ENCODE results near the gene ZNF616.

ZNF616 gene

DNA sequence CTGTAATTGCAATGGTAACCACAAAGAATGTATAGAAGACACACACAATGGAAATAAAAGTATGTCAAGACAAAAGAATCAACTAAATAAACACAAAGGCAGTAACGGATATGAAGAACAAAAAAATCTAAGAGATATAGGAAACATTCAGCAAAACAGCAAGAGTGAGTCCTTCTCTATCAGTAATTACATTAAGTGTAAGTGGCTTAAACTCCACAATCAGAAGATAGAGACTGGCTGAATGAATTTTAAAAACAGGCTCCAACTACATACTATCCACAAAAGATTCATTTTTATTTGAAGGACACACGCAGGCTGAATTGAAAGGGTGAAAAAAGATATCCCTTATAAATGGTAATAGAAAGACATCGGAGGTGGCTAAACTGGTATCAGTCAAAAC lies 19.5 kb downstream of the ZNF616 start:
- no peaks in the 10 kb centered on the region for H3K9me2 ChIP-seq (replicated peaks; ENCODE audit: control insufficient read depth, low read length)
- no peak overlapping the region for H3K4me3 ChIP-seq (ENCODE audit: low read length)
- peaks cover 91% of the 10 kb centered on the region for H3K36me3 ChIP-seq (ENCODE audit: control insufficient read depth, low read length)
- H3F3A ChIP-seq (ENCODE audit: control insufficient read depth, insufficient read depth) = no peaks in the 10 kb centered on the region
- no peak overlapping the region for H3K4me2 ChIP-seq (ENCODE audit: low read length)
- peaks cover 66% of the 10 kb centered on the region for H3K9me3 ChIP-seq (ENCODE audit: control insufficient read depth, insufficient read depth, low read length)
- no peaks in the 10 kb centered on the region for H3K79me2 ChIP-seq (ENCODE audit: control insufficient read depth, low read length)
- H3K27me3 ChIP-seq (ENCODE audit: control insufficient read depth, low read length) = no peaks in the 10 kb centered on the region
- no peak overlapping the region for H3K27ac ChIP-seq (ENCODE audit: low read depth, low read length)
- no peak for TF ChIP-seq EZH2phosphoT487 (IDR thresholded peaks at IDR 0.05; ENCODE audit: borderline replicate concordance, low read length)
- TF ChIP-seq, protein P1, sequence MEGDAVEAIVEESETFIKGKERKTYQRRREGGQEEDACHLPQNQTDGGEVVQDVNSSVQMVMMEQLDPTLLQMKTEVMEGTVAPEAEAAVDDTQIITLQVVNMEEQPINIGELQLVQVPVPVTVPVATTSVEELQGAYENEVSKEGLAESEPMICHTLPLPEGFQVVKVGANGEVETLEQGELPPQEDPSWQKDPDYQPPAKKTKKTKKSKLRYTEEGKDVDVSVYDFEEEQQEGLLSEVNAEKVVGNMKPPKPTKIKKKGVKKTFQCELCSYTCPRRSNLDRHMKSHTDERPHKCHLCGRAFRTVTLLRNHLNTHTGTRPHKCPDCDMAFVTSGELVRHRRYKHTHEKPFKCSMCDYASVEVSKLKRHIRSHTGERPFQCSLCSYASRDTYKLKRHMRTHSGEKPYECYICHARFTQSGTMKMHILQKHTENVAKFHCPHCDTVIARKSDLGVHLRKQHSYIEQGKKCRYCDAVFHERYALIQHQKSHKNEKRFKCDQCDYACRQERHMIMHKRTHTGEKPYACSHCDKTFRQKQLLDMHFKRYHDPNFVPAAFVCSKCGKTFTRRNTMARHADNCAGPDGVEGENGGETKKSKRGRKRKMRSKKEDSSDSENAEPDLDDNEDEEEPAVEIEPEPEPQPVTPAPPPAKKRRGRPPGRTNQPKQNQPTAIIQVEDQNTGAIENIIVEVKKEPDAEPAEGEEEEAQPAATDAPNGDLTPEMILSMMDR (IDR thresholded peaks at IDR 0.05; ENCODE audit: low read depth, low read length, poor library complexity, severe bottlenecking) = no peak
- H3K4me1 ChIP-seq (ENCODE audit: control insufficient read depth, low read length) = no peaks in the 10 kb centered on the region
- H4K20me1 ChIP-seq (ENCODE audit: control insufficient read depth, insufficient read depth, low read depth, low read length) = no peaks in the 10 kb centered on the region

GRCh38 chr19:52115526-52116053 lies 24.1 kb downstream of the ZNF616 start:
- no peaks in the 10 kb centered on the region for H3K27me3 ChIP-seq (ENCODE audit: control insufficient read depth, low read length)
- no peaks in the 10 kb centered on the region for H3K9me2 ChIP-seq (replicated peaks; ENCODE audit: control insufficient read depth, low read length)
- no peaks in the 10 kb centered on the region for H3K79me2 ChIP-seq (ENCODE audit: control insufficient read depth, low read length)
- H4K20me1 ChIP-seq (ENCODE audit: control insufficient read depth, insufficient read depth, low read depth, low read length) = no peaks in the 10 kb centered on the region
- no peak overlapping the region for H3K4me3 ChIP-seq (ENCODE audit: low read length)
- H3K4me2 ChIP-seq (ENCODE audit: low read length) = no peak overlapping the region
- H3F3A ChIP-seq (ENCODE audit: control insufficient read depth, insufficient read depth) = no peaks in the 10 kb centered on the region
- TF ChIP-seq, protein P1 (IDR thresholded peaks at IDR 0.05; ENCODE audit: low read depth, low read length, poor library complexity, severe bottlenecking) = no peak
- no peak for TF ChIP-seq EZH2phosphoT487 (IDR thresholded peaks at IDR 0.05; ENCODE audit: borderline replicate concordance, low read length)
- H3K4me1 ChIP-seq (ENCODE audit: control insufficient read depth, low read length) = no peaks in the 10 kb centered on the region
- H3K36me3 ChIP-seq (ENCODE audit: control insufficient read depth, low read length) = peaks cover 62% of the 10 kb centered on the region
- H3K27ac ChIP-seq (ENCODE audit: low read depth, low read length) = no peak overlapping the region
- peaks cover 87% of the 10 kb centered on the region for H3K9me3 ChIP-seq (ENCODE audit: control insufficient read depth, insufficient read depth, low read length)

GRCh38 chr19:52114691-52115090 lies 25.0 kb downstream of the ZNF616 start:
- Histone ChIP-seq H3K4me1 (ENCODE audit: control insufficient read depth, low read length) (no peaks in the 10 kb centered on the region), H3K9me3 (ENCODE audit: control insufficient read depth, insufficient read depth, low read length) (peaks cover 79% of the 10 kb centered on the region), H3K36me3 (ENCODE audit: control insufficient read depth, low read length) (peaks cover 53% of the 10 kb centered on the region)

More at GRCh38 chr19:52114691-52115090, 25.0 kb downstream of the ZNF616 start:
- no peaks in the 10 kb centered on the region for H3K9me2 ChIP-seq (replicated peaks; ENCODE audit: control insufficient read depth, low read length)
- no peak overlapping the region for H3K4me2 ChIP-seq (ENCODE audit: low read length)
- H3K4me3 ChIP-seq (ENCODE audit: low read length) = no peak overlapping the region
- no peaks in the 10 kb centered on the region for H3K27me3 ChIP-seq (ENCODE audit: control insufficient read depth, low read length)
- no peak for TF ChIP-seq EZH2phosphoT487 (IDR thresholded peaks at IDR 0.05; ENCODE audit: borderline replicate concordance, low read length)
- TF ChIP-seq, protein P1 (IDR thresholded peaks at IDR 0.05; ENCODE audit: low read depth, low read length, poor library complexity, severe bottlenecking) = no peak
- H3K27ac ChIP-seq (ENCODE audit: low read depth, low read length) = no peak overlapping the region
- no peaks in the 10 kb centered on the region for H3K79me2 ChIP-seq (ENCODE audit: control insufficient read depth, low read length)
- no peaks in the 10 kb centered on the region for H4K20me1 ChIP-seq (ENCODE audit: control insufficient read depth, insufficient read depth, low read depth, low read length)
- no peaks in the 10 kb centered on the region for H3F3A ChIP-seq (ENCODE audit: control insufficient read depth, insufficient read depth)

All from DOHH2 (cell line).